HUDEP-2 (cell line): ENCODE results near the gene HINFP.
"Not testable (repeated sequence)": the region's sequence is repeated elsewhere in the genome, so short reads cannot be mapped to it uniquely, and the experiment has no call there.

ENCODE experiments used
- DNase-seq, 76 experiments: peaks; one replicate each; lab custom pipeline; 2025; ENCODE audit not compliant: unreplicated experiment in 76 of 76; lab: John Stamatoyannopoulos, UW

The HINFP gene

GRCh38 chr11:119180729-119181676, 59.6 kb downstream of the HINFP start:
- DNase-seq, result no peak

- DNase-seq, result no peak
Measured at GRCh38 chr11:119181677-119182412, 60.5 kb downstream of the HINFP start.

GRCh38 chr11:119184399-119184798, 63.0 kb downstream of the HINFP start:
- DNase-seq, result not testable (repeated sequence)
